Measurements from ENCODE around the gene ZNF511. TPM values are rescaled to one million over a fixed set of nuclear protein-coding genes. Genes with fewer than 3 reads are reported as not detected.

ZNF511 gene
- total RNA-seq, 1 experiment from 2014 or later, result 15.2 TPM

DNA sequence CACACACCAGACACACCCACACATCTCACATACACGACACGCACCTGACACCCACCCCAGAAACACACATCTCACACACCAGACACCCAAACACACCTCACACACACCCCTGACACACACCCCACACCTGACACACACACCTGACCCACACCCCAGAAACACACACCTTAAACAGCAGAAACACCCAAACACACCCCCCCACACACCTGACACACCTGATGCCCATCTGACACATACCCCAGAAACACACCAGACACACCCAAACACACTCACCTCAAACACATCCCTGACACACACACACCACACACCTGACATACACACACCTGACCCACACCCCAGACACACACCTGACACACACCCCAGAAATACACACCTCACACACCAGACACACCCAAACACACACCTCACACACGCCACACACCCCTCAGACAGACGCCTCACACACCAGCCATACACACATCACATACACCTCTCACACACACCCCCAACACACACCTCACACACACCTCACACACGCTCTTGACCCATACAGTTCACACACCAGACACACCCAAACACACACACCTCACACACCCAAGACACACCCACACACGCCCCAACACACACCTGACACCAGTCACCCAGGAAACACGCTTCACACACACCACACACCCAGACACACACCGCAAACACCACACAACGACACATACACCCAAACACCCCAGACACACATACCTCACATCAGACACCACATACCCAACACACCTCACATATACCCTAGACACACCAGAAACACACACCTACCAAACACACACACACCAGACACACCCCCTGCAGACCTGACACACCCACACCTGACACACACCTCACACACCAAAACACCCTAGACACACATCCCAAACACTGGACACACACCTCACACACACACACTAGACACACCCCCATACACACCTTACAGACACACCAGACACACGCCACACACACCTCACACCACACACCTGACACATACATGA lies 29.7 kb downstream of the ZNF511 start:
- in situ Hi-C loops (cut with HindIII; ENCODE audit: low pct_unique_long_range_greater_than_20kb, low sequenced_read_pairs), result no loop called here
- DNase-seq (ENCODE audit: low read depth, low spot score), result no peak

DNA sequence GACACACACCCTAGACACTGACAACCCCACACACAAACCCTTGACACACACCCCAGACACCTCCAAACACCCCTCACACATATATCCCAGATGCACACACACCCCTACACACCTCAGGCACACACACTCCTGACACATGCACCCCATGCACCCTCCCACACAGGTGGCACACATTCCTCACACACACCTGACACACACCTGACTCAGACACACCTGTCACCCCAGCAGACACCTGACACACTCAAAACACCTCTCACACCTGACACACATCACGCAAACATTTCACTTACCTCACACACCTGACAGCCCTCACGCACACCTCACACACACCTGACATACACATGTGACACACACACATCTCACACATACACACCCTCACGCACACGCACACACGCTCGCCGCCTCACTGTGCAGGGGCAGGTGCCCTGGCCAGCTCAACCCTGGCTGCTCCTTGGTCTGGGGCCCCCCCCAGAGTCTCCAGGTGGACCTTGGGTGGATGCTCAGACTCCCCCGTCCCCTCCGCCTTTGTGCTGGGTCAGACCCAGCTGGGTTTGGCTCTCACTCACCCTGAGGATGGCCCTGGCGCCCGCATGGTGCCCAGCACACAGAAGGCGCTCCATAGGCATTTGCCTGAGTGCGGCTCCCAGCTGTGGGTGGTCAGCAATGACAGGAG lies 31.1 kb downstream of the ZNF511 start:
- in situ Hi-C loops (cut with HindIII; ENCODE audit: low pct_unique_long_range_greater_than_20kb, low sequenced_read_pairs), result no loop called here
- no peak for DNase-seq (ENCODE audit: low read depth, low spot score)

DNA sequence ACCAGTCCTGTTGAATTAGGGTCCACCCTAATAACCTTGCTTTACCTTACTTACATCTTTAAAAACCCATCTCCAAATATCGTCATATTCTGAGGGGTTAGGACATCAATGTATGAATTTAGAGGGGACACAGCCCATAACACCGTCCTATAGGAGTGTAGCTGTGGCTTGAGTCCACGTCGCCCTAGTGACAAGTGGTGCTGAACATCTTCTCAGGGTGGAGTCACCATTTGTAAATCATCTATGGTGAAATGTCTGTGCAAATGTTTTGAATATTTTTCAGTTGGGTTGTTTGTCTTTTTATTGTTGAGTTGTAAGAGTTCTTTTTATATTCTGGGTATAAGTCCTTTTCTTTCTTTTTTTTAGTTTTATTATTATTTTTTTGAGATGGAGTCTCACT lies 33.3 kb downstream of the ZNF511 start:
- DNase-seq (ENCODE audit: low read depth, low spot score), result no peak
- in situ Hi-C loops (cut with HindIII; ENCODE audit: low pct_unique_long_range_greater_than_20kb, low sequenced_read_pairs), result no loop called here

DNA sequence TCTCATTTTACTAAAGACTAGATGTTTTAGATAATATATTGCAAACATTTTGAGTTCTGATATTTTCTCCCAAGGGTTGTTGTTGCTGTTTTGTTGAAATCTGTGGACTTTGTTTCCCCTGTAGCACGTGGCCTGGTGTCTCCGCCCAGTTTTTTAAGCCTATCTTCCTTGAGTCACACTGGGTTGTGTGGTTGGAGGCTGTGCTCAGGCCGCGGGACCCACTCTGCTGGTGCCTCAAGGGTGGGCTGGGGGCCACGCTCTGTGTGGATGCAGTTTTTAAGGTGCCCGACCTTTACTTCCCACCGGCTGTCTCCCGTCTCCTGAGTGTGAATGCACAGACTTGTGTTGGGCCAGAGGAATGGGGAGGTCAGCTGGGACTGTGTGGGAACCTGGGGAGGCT lies 34.2 kb downstream of the ZNF511 start:
- in situ Hi-C loops (cut with HindIII; ENCODE audit: low pct_unique_long_range_greater_than_20kb, low sequenced_read_pairs), result no loop called here

DNA sequence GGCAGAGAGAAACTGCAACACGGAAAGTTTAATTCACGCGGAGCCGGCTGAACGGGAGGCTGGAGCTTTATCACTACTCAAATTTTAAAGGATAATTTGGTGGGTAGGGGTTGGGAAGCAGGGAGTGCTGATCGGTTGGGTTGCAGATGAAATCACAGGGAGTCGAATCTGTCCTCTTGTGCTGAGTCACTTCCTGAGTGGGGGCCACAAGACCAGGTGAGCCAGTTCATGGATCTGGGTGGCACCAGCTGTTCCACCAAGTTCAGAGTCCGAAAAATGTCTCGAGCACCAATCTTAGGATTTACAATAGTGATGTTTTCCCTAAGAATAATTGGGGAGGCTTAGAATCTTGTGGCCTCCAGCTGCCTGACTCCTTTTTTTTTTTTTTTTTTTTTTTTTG lies 34.8 kb downstream of the ZNF511 start:
- no peak for DNase-seq (ENCODE audit: low read depth, low spot score)
- in situ Hi-C loops (cut with HindIII; ENCODE audit: low pct_unique_long_range_greater_than_20kb, low sequenced_read_pairs), result no loop called here

More for the DNA sequence above, 34.2 kb downstream of the ZNF511 start:
- no peak for DNase-seq (ENCODE audit: low read depth, low spot score)

DNA sequence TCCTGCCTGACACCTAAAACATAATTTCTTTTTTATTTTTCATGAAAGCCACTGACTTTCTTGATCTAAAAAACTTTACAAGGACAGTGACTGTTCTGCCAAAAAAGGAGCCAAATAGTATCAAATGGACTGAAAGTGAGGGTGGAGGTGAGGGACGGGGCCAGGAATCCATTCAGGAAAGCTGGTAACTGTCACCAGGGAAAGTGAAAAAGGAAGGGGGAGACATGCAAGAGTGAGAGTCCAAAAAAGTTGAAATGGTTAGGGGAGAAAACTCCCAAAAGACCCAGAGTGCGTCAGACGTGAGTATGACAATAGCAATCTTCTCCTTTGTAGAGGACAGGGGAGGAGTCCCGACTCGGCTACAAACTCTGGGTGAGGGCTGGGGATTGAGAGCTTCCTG lies 35.5 kb downstream of the ZNF511 start:
- no peak for DNase-seq (ENCODE audit: low read depth, low spot score)
- in situ Hi-C loops (cut with HindIII; ENCODE audit: low pct_unique_long_range_greater_than_20kb, low sequenced_read_pairs), result no loop called here

DNA sequence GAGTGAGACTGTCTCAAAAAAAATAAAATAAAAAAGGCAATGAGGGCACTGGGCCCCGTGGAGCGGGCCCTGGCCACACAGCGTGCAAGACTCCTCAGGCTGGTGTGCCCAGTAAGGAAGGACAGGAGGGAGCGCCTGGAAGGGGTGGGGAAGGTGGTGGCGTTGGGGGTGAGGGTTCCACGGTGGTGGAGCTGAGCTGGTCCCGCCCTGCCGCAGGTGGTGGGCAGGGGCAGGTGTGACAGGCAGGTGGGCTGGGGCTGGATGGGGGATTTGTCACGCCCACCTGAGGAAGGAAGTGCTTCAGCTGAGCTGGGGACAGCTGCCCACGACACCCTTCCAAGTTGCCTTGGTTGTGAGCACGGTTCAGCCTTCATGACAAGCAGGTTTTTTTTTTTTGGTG lies 37.7 kb downstream of the ZNF511 start:
- in situ Hi-C loops (cut with HindIII; ENCODE audit: low pct_unique_long_range_greater_than_20kb, low sequenced_read_pairs), result no loop called here
- DNase-seq (ENCODE audit: low read depth, low spot score), result no peak

DNA sequence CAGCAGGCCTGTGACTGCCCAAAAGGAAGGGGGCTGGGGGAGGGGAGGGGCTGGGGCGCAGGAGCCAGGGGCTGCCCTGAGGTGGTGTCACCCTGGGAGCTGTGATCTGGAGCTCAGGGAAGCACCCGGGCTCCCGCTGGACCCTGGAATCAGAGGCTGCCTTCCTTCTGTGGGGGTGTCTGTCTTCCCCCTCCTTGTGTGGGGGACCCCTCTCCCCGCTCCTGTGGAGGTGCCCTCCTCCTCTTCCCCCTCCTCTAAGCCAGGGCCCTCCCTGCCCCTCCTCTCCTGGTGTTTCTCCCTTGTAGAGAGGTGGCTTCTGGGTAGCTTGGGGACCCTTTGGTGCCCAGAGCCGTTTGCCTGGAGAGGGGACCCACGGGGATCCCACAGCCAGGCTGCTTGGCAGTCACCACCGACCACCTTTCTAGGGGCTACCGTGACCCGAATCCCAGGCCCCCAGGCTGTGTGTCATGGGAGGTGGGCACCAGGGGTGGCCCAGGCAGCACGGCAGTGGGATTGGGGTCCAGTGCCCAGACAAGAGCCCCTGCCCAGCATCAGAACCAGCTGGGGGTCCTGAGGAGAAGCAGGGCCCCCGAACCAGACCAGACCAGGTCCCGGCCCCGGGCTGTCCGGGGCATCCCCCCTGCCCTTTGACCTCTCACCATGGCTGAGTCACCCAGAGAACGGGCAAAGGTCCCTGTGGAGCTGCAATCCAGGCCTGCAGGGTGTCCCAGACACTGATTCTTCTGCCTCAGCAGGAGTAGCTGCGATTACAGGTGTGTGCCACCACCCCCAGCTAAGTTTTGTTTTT lies 39.2 kb downstream of the ZNF511 start:
- no peak for DNase-seq (ENCODE audit: low read depth, low spot score)
- in situ Hi-C loops (cut with HindIII; ENCODE audit: low pct_unique_long_range_greater_than_20kb, low sequenced_read_pairs), result no loop called here

DNA sequence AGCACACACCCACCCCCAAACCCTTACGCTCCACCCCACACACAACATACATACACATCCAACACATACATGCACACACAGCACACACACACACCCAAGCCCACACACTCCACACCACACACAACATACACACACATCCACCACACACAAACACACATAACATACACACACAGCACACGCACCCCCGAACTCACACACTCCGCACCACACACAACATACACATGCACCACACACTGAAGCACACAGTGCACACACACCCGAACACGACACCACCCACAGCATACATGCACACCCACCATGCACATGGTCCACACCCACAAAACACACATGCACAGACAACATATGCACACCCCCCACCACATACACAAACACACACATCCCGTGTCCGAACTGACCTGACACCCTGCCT lies 40.5 kb downstream of the ZNF511 start:
- in situ Hi-C loops (cut with HindIII; ENCODE audit: low pct_unique_long_range_greater_than_20kb, low sequenced_read_pairs), result no loop called here
- no peak for DNase-seq (ENCODE audit: low read depth, low spot score)

DNA sequence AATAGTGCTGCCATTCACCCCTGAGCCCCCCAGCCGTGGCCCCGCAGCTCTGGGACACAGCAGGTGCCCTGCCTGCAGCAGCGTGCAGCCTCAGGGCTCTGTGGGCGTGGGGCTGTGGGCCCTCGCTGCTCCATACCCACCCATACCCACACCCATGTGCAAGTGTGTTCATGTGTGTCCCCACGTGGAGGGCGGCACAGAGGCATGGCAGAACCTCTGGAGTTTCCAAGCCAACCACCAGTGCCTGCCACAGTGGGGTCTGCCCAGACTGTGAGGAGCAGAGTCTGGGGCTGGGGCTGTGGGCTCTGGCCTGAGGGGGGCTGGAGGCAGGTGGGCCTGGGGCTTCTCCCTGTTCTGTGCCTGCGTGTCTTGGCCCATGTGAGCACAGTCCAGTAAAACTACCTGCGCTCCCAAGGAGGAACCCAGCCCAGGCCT lies 40.9 kb downstream of the ZNF511 start:
- no peak for DNase-seq (ENCODE audit: low read depth, low spot score)
- in situ Hi-C loops (cut with HindIII; ENCODE audit: low pct_unique_long_range_greater_than_20kb, low sequenced_read_pairs), result no loop called here

DNA sequence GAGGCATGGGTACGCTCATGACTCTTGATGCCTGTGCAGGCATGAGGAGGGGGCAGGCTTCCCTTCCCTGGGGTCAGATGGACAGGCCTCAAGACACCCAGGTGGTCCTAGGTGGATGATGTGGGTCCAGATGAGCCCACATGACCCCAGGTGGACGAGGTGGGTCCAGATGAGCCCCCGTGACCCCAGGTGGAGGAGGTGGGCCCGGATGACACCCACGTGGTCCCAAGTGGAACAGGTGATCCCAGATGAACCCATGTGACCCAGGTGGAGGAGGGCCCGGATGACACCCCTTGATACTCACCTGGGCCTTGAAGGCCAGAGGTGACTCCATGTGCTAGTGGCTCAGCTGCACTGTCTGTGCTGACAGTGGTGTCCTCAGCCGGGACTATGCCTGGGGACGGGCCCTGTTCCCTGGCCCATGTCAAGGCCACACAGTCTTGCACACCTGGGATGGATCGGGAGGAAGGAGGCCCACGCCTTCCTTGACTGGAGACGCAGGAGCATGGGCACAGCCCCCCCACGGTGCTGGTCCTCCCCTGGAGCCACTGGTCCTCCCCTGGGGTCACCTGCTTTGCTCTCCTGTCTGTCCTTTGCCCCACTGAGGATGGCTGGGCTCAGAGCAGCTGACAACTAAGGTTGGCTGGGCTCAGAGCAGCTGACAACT lies 41.7 kb downstream of the ZNF511 start:
- DNase-seq (ENCODE audit: low read depth, low spot score), result no peak
- in situ Hi-C loops (cut with HindIII; ENCODE audit: low pct_unique_long_range_greater_than_20kb, low sequenced_read_pairs), result no loop called here

DNA sequence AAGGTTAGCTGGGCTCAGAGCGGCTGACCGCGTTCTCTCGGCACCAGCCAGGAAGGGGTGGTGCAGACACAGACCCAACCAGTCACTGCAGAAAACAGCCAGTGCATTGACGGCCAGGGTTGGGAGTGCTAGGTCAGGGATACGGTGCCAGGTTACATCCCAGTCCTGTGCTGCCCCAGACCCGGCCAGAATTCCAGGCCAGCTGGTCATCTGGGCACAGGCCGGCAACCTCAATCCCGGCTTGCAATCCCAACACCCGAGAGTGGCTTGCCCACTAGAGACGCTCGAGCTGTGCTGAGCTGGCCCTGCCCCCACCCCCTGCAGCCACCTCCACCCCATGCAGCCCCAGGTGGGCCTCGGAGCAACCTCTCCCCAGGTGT lies 42.2 kb downstream of the ZNF511 start:
- no peak for DNase-seq (ENCODE audit: low read depth, low spot score)

DNA sequence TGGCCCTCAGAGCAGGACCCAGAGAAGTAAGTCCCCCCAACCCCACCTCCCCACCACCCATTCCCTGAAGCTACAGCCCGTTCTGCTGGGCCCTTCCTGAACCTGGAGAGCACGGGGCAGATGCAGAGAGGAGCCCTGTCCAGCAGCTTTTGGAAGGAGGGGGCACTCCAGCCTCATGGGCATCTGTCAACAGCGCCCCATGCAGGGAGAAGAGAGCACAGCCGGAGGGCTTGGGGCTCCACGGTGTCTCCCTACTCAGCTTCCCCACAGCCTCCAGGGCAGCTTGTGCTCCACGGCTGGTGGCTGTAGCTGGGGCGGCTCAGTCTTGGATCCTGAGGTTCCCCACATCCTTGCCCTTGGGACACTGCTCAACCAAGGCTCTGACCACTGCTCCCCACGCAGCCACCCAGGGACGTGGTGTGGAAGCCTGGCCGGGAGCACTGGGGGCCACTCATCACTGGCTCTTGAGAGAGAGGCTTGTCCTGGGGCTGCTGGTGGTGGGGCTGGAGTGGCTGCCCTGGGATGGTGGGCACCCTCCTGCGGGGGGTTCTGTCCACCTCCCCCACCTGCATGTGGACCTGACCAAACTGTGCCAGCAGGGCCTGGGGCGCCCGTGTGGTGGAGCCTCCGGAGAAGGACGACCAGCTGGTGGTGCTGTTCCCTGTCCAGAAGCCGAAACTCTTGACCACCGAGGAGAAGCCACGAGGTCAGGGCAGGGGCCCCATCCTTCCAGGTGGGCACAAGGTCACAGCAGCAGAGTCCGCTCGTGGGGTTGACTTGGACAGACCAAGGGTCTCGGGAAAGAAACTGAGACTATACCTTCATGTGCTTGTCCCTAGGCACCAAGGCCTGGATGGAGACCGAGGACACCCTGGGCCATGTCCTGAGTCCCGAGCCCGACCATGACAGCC lies 42.9 kb downstream of the ZNF511 start:
- DNase-seq (ENCODE audit: low read depth, low spot score), result peak; percentile 15
- in situ Hi-C loops (cut with HindIII; ENCODE audit: low pct_unique_long_range_greater_than_20kb, low sequenced_read_pairs), result no loop called here

More for the DNA sequence above, 42.2 kb downstream of the ZNF511 start:
- in situ Hi-C loops (cut with HindIII; ENCODE audit: low pct_unique_long_range_greater_than_20kb, low sequenced_read_pairs), result no loop called here

DNA sequence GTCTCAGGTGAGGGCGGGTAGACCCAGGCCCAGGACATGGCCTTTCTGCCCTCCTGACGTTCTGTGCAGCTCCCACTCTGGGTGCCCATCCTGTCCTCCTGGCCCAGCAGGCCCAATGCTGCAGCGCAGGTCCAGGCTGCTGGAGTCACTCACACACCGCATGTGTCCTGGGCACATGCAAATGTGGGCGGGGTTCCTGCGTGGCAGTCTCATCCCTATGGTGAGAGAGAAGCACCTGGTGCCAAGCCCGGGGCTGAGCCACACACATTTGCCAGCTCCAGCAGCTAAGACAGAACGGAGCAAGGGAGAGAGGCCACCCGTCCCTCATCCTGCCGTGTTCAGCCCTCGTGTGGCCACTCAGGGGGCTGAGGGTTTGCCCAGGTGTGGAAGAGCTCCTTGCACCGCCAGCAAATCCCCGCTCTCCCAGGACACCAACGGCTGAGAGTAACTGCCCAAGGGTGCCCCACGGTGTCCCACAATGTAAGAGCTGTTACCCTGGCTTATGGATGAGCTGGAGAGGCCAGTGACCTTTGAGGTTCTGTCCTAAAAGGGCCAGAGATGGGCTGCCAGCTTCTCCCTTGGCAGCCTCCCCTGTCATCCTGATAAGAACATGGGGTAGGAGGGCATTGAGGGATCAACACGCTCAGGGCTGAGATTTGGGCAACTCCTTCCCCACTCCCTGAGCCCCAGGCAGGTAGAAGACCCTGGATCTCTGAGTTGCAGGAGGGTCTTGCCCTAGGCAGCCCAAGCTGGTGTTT lies 44.7 kb downstream of the ZNF511 start:
- in situ Hi-C loops (cut with HindIII; ENCODE audit: low pct_unique_long_range_greater_than_20kb, low sequenced_read_pairs), result no loop called here
- DNase-seq (ENCODE audit: low read depth, low spot score), result no peak

DNA sequence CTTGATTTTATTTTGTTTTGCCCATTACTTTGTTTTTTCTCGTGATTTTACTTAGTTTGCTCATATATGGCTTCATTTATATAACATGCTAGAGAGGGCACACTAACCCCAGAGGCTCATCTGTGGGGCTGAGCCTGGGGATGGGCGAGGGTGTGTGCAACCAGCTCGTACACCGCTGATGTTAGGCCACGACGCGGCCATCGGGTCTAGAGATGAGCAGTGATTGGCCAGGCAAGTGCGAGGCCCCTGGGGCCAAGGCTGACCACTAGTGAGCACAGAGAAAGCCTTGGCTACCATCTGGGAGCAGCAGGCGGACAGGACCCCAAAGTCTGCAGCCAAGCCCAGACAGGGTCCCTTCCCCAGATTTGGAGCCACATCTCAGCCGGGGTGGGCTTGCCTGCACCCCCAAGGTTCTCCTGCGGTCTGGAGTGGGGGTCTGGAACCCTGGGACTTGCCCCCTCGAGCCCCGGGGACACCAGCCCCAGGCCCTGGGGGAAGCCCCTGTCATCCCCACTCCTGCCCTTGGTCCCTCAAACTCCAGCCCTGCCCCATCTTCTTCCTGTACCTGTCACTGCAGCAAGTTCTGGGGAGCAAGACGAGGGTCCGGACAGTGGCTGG lies 45.4 kb downstream of the ZNF511 start:
- in situ Hi-C loops (cut with HindIII; ENCODE audit: low pct_unique_long_range_greater_than_20kb, low sequenced_read_pairs), result no loop called here
- no peak for DNase-seq (ENCODE audit: low read depth, low spot score)
